ENCODE data around the gene CAP1. TPM values are rescaled to one million over a fixed set of nuclear protein-coding genes. Genes with fewer than 3 reads are reported as not detected.

The CAP1 gene
- total RNA-seq, 1 experiment from 2014 or later, result 255 TPM

- Mint-ChIP-seq H3K4me3 (no peak overlapping the region), H3K4me1 (peaks cover 0 to 2% of the 10 kb centered on the region in 2 experiments; a peak in 1 of 4 replicates), H3K36me3 (ENCODE audit: insufficient read depth in 1 of 3, low read depth in 3 of 3) (peaks cover 0 to 6% (median 0%) of the 10 kb centered on the region in 3 experiments; a peak in 2 of 7 replicates), H3K27me3 (ENCODE audit: low read depth) (no peaks in the 10 kb centered on the region), H3K9me3 (peaks cover 7 to 16% of the 10 kb centered on the region in 2 experiments; a peak in 4 of 5 replicates), H3K27ac (no peak overlapping the region)
- Histone ChIP-seq H3K9me3 (ENCODE audit: control insufficient read depth, low read depth, low read length) (no peaks in the 10 kb centered on the region), H4K91ac (ENCODE audit: insufficient read length, low read depth, low read length) (no peak overlapping the region), H2AFZ (ENCODE audit: low read length) (no peak overlapping the region), H3K9ac (ENCODE audit: extremely low read depth, insufficient read length, low read length) (no peak overlapping the region), H3K14ac (ENCODE audit: insufficient read depth, low read length) (no peak overlapping the region), H3K4ac (ENCODE audit: low read depth, low read length) (no peak overlapping the region), H3K4me2 (ENCODE audit: insufficient read depth, insufficient read length, low read length) (no peak overlapping the region), H3K79me2 (ENCODE audit: insufficient read depth, low read length) (no peaks in the 10 kb centered on the region), H3K79me1 (ENCODE audit: insufficient read depth, low read depth, low read length, poor library complexity, severe bottlenecking) (no peaks in the 10 kb centered on the region), H3K18ac (ENCODE audit: insufficient read length, low read depth, low read length) (no peak overlapping the region), H2BK5ac (ENCODE audit: insufficient read length, low read length) (no peak overlapping the region), H3K4me1 (ENCODE audit: insufficient read depth, low read length) (no peaks in the 10 kb centered on the region), H2BK20ac (ENCODE audit: low read depth, low read length, poor library complexity, severe bottlenecking) (no peak overlapping the region), H3K27me3 (ENCODE audit: insufficient read depth, low read length) (no peaks in the 10 kb centered on the region), H3K23me2 (ENCODE audit: insufficient read length, low read depth, low read length, poor library complexity, severe bottlenecking) (no peaks in the 10 kb centered on the region), H2BK12ac (ENCODE audit: insufficient read length, low read depth, low read length) (no peak overlapping the region), H2BK15ac (ENCODE audit: low read depth, low read length) (no peak overlapping the region), H3T11ph (ENCODE audit: low read length) (no peak overlapping the region), H3K27ac (ENCODE audit: insufficient read length, low read depth, low read length) (no peak overlapping the region), H4K8ac (replicated peaks; ENCODE audit: insufficient read length, low read depth, low read length) (no peak overlapping the region), H2BK120ac (ENCODE audit: low read depth, low read length, poor library complexity, severe bottlenecking) (no peak overlapping the region), H4K20me1 (ENCODE audit: control insufficient read depth, insufficient read depth, insufficient read length) (no peaks in the 10 kb centered on the region), H3K56ac (ENCODE audit: insufficient read length, low read depth, low read length) (no peak overlapping the region), H3K23ac (ENCODE audit: insufficient read length, low read depth, low read length) (no peak overlapping the region), H4K5ac (ENCODE audit: insufficient read length, low read depth, low read length) (no peak overlapping the region), H2AK5ac (ENCODE audit: insufficient read length, low read length) (no peak overlapping the region)
- TF ChIP-seq, protein P1, sequence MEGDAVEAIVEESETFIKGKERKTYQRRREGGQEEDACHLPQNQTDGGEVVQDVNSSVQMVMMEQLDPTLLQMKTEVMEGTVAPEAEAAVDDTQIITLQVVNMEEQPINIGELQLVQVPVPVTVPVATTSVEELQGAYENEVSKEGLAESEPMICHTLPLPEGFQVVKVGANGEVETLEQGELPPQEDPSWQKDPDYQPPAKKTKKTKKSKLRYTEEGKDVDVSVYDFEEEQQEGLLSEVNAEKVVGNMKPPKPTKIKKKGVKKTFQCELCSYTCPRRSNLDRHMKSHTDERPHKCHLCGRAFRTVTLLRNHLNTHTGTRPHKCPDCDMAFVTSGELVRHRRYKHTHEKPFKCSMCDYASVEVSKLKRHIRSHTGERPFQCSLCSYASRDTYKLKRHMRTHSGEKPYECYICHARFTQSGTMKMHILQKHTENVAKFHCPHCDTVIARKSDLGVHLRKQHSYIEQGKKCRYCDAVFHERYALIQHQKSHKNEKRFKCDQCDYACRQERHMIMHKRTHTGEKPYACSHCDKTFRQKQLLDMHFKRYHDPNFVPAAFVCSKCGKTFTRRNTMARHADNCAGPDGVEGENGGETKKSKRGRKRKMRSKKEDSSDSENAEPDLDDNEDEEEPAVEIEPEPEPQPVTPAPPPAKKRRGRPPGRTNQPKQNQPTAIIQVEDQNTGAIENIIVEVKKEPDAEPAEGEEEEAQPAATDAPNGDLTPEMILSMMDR (conservative IDR thresholded peaks at IDR 0.05), result no peak
- no peak for DNase-seq
- WGBS (ENCODE audit: extremely low coverage, insufficient read length, low lambda C conversion rate), result no CpG with 5 or more reads among the region's 3 CpGs
Measured at GRCh38 chr1:40014253-40014706, 26.2 kb upstream of the CAP1 start.
